ENCODE data around the gene NRIP2. TPM values are rescaled to one million over a fixed set of nuclear protein-coding genes. Genes with fewer than 3 reads are reported as not detected.

NRIP2 gene
- total and polyA plus RNA-seq, 2 donors (not counting 3 experiments of a cell fraction or from before 2014, with no cell fraction given), result not detected

DNA sequence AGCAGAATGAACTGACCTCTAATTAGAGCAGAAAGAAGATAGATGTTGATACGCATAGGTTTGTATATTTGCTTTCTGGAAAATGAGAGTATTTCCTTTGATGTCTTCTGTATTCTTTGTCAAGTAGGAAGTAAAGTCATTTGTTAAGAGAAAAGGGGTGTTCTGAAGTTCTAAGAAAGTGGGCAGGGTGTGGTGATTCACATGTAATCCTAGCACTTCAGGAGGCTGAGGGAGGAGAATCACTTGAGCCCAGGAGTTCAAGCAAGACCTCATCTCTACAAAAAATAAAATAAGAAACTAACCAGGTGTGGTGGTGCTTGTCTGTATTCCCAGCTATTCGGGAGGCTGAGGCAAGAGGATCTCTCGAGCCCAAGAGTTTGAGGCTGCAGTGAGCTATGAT is 45.0 kb upstream of the NRIP2 start:
- DNase-seq (ENCODE audit: low read depth, low spot score) (no peak), FAIRE-seq (no peak)
- peaks cover 17% of the 10 kb centered on the region for H3K4me1 ChIP-seq (ENCODE audit: control insufficient read depth, extremely low read depth, insufficient read depth, low read length)
- H3K36me3 ChIP-seq (ENCODE audit: control insufficient read depth in 2 of 2, extremely low read depth in 1 of 2, insufficient read depth in 2 of 2, low read length in 2 of 2), result no peaks in the 10 kb centered on the region
- ChIA-PET POLR2A (no interaction called here), CTCF (interaction anchor here (1.3 to 2.0 kb wide), 2 partner anchors 154 to 162 kb away, joined by 4 to 8 read pairs; no protein-coding TSS in a partner anchor)
- intact Hi-C loops (cut with micrococcal nuclease) (no loop called here), dilution Hi-C loops (cut with MboI; ENCODE audit: extremely low pct_ligation_motif_present, low sequenced_read_pairs) (no loop called here)
- H3K27me3 ChIP-seq (ENCODE audit: control insufficient read depth in 2 of 2, insufficient read depth in 2 of 2, low read length in 2 of 2), result no peaks in the 10 kb centered on the region
- no peak overlapping the region for H2AFZ ChIP-seq (ENCODE audit: low read depth, low read length)
- H3K79me2 ChIP-seq (ENCODE audit: control insufficient read depth, insufficient read depth, low read length), result peaks cover 66% of the 10 kb centered on the region
- H3K4me2 ChIP-seq (ENCODE audit: insufficient read depth, low read length), result no peak overlapping the region
- H4K20me1 ChIP-seq (replicated peaks; ENCODE audit: control insufficient read depth, extremely low read depth, insufficient read depth, low read length), result no peaks in the 10 kb centered on the region
- no peak overlapping the region for H3K9ac ChIP-seq (replicated peaks; ENCODE audit: extremely low read depth, insufficient read depth, low read length)
- H3K9me1 ChIP-seq (replicated peaks; ENCODE audit: control insufficient read depth, extremely low read depth, insufficient read depth, low read length), result no peaks in the 10 kb centered on the region
- TF ChIP-seq POLR2A (IDR thresholded peaks at IDR 0.05; ENCODE audit: low read depth, low read length) (no peak), JUN (IDR thresholded peaks at IDR 0.05; ENCODE audit: borderline replicate concordance, insufficient read depth, insufficient read length, low read depth) (no peak), GATA2 (IDR thresholded peaks at IDR 0.05; ENCODE audit: insufficient read depth, insufficient read length, low read depth, low read length) (no peak), EZH2 (IDR thresholded peaks at IDR 0.05; ENCODE audit: borderline replicate concordance, low read depth, low read length, severe bottlenecking) (no peak), POLR2AphosphoS5 (IDR thresholded peaks at IDR 0.05; ENCODE audit: insufficient read depth, low read depth, low read length) (no peak), MYC (IDR thresholded peaks at IDR 0.05; ENCODE audit: low read depth, low read length) (no peak), FOS (IDR thresholded peaks at IDR 0.05; ENCODE audit: borderline replicate concordance, insufficient read depth, low read length) (no peak)
- TF ChIP-seq, protein P1, sequence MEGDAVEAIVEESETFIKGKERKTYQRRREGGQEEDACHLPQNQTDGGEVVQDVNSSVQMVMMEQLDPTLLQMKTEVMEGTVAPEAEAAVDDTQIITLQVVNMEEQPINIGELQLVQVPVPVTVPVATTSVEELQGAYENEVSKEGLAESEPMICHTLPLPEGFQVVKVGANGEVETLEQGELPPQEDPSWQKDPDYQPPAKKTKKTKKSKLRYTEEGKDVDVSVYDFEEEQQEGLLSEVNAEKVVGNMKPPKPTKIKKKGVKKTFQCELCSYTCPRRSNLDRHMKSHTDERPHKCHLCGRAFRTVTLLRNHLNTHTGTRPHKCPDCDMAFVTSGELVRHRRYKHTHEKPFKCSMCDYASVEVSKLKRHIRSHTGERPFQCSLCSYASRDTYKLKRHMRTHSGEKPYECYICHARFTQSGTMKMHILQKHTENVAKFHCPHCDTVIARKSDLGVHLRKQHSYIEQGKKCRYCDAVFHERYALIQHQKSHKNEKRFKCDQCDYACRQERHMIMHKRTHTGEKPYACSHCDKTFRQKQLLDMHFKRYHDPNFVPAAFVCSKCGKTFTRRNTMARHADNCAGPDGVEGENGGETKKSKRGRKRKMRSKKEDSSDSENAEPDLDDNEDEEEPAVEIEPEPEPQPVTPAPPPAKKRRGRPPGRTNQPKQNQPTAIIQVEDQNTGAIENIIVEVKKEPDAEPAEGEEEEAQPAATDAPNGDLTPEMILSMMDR (IDR thresholded peaks at IDR 0.05; ENCODE audit: extremely low read depth in 1 of 2, insufficient read depth in 1 of 2, low read depth in 1 of 2, low read length in 2 of 2), result no peak
- TF ChIP-seq, protein P2, sequence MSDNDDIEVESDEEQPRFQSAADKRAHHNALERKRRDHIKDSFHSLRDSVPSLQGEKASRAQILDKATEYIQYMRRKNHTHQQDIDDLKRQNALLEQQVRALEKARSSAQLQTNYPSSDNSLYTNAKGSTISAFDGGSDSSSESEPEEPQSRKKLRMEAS (IDR thresholded peaks at IDR 0.05; ENCODE audit: insufficient read depth, insufficient read length), result no peak
- no TSS peak for BruUV-seq (replicated peaks)
- no peak overlapping the region for H3K4me3 ChIP-seq (replicated peaks in 1 of 3; ENCODE audit: insufficient read depth in 1 of 3, low read depth in 1 of 3, low read length in 3 of 3)
- no peaks in the 10 kb centered on the region for H3K9me3 ChIP-seq (replicated peaks; ENCODE audit: control insufficient read depth, insufficient read depth, low read length)
- H3K27ac ChIP-seq (ENCODE audit: insufficient read depth, low read depth, low read length), result no peak overlapping the region

Data from endothelial cell of umbilical vein (primary cell).